Panc1 (cell line): Measurements from ENCODE around the gene ASPA. TPM values are rescaled to one million over a fixed set of nuclear protein-coding genes. Genes with fewer than 3 reads are reported as not detected.

ENCODE experiments used
- ATAC-seq: fragments of 200-7000 bp; cut with Tn5 transposase; 2 replicates; pipeline ENCODE4 v1.9.1; 2020; ENCODE audit warnings: mild to moderate bottlenecking, moderate library complexity
- BruUV-seq: library from RNA; stranded (reverse); fragments of 400-500 nt; replicated peaks from 2 replicates; lab custom pipeline; 2021; lab: Mats Ljungman, UMichigan
- CTCF ChIA-PET: fragments of 300-600 bp; sonication (Branson Sonifier 250); formaldehyde crosslinking; loops from one replicate; lab custom pipeline; 2022; ENCODE audit warnings: antibody characterized with exemption; lab: Charles Lee
- POLR2A ChIA-PET: fragments of 300-600 bp; sonication (Branson Sonifier 250); formaldehyde crosslinking; loops from one replicate; lab custom pipeline; 2022; ENCODE audit warnings: antibody characterized with exemption; lab: Charles Lee
- DNase-seq: peaks from one replicate; pipeline ENCODE4 v3.0.0-alpha.2; 2010; ENCODE audit warnings: low read depth, low spot score
- H3K27ac ChIP-seq: 2 replicates; pipeline ENCODE4 v1.5.1; 2011; ENCODE audit warnings: mild to moderate bottlenecking, low read length, inconsistent platforms
- H3K27me3 ChIP-seq: fragments of 200-500 bp; sonication (Bioruptor generic); 2 replicates; pipeline ENCODE4 v1.6.0; 2014; ENCODE audit warnings: low read length, inconsistent platforms; ENCODE audit not compliant: control insufficient read depth, insufficient read depth
- H3K36me3 ChIP-seq: fragments of 200-500 bp; sonication (Bioruptor generic); 2 replicates; pipeline ENCODE4 v1.5.1; 2014; ENCODE audit warnings: inconsistent platforms, mild to moderate bottlenecking, low read length, moderate library complexity; ENCODE audit not compliant: control insufficient read depth, insufficient read depth
- H3K4me1 ChIP-seq: 2 replicates; pipeline ENCODE4 v1.5.1; 2011; ENCODE audit warnings: inconsistent platforms, mild to moderate bottlenecking, low read length, moderate library complexity; ENCODE audit not compliant: control insufficient read depth, insufficient read depth
- H3K4me3 ChIP-seq, 2 experiments: 2 replicates each; pipeline ENCODE4 v1.5.1; 2011 to 2012; ENCODE audit warnings: low read depth in 2 of 2, low read length in 2 of 2, mild to moderate bottlenecking in 2 of 2, inconsistent platforms in 1 of 2, moderate library complexity in 1 of 2
- H3K9me3 ChIP-seq: fragments of 200-500 bp; sonication (Bioruptor generic); 2 replicates; pipeline ENCODE4 v1.5.1; 2014; ENCODE audit warnings: low read depth, mild to moderate bottlenecking, inconsistent platforms, low read length, moderate library complexity; ENCODE audit not compliant: control insufficient read depth, insufficient read depth
- CTCF ChIP-seq: fragments of 450-650 bp; IDR thresholded peaks from 2 replicates; pipeline ENCODE4 v1.5.1; 2017; ENCODE audit warnings: mild to moderate bottlenecking
- POLR2AphosphoS5 ChIP-seq: IDR thresholded peaks from 2 replicates; pipeline ENCODE4 v1.6.1; 2012; ENCODE audit warnings: mild to moderate bottlenecking, low read depth, low read length, moderate library complexity
- REST ChIP-seq, 2 experiments: IDR thresholded peaks; 2 replicates each; pipeline ENCODE4 v1.6.1; 2011 to 2012; ENCODE audit warnings: low read depth in 2 of 2, control low read depth in 1 of 2, low read length in 1 of 2, mild to moderate bottlenecking in 1 of 2, moderate library complexity in 1 of 2; ENCODE audit not compliant: insufficient read depth in 1 of 2
- SIN3A ChIP-seq: IDR thresholded peaks from 2 replicates; pipeline ENCODE4 v1.6.1; 2012; ENCODE audit warnings: low read depth, mild to moderate bottlenecking, low read length, moderate library complexity, borderline replicate concordance; ENCODE audit not compliant: insufficient read depth
- TCF7L2 ChIP-seq: IDR thresholded peaks from 2 replicates; pipeline ENCODE4 v1.6.1; 2011; ENCODE audit warnings: mild to moderate bottlenecking, low read depth, low read length, inconsistent platforms
- in situ Hi-C: cut with HindIII; loops from 2 replicates; pipeline ENCODE4 v1.10.0; 2016; ENCODE audit warnings: low sequenced_read_pairs, low pct_unique_long_range_greater_than_20kb
- intact Hi-C: fragments of 100-400 bp; cut with micrococcal nuclease; formaldehyde crosslinking; loops from one replicate; pipeline ENCODE4 v1.10.0; 2022; ENCODE audit not compliant: unreplicated experiment
- total RNA-seq: library from RNA; stranded (reverse); gene quantifications from one replicate; pipeline ENCODE4 v1.2.1, GENCODE V29; 2021; ENCODE audit not compliant: unreplicated experiment

The ASPA gene
- total RNA-seq, 1 experiment from 2014 or later: not detected

GRCh38 chr17:3551189-3551588 lies 75.4 kb downstream of the ASPA start:
- Histone ChIP-seq H3K9me3 (no peaks in the 10 kb centered on the region), H3K27ac (no peak overlapping the region), H3K4me3 (no peak overlapping the region), H3K27me3 (no peaks in the 10 kb centered on the region), H3K4me1 (no peaks in the 10 kb centered on the region), H3K36me3 (no peaks in the 10 kb centered on the region)
- in situ Hi-C loops (no loop called here), intact Hi-C loops (no loop called here)
- ATAC-seq: peak; percentile 50; the same call in 1 of the 2 replicates
- BruUV-seq: no TSS peak
- ChIA-PET POLR2A (no interaction called here), CTCF (interaction anchor here (0.6 kb wide), 1 partner anchor 123 kb away, joined by 4 read pairs; no protein-coding TSS in a partner anchor)
- no peak for DNase-seq
- no peak for TF ChIP-seq CTCF
- TF ChIP-seq POLR2AphosphoS5: no peak
- TF ChIP-seq TCF7L2: no peak
- no peak for TF ChIP-seq SIN3A
- TF ChIP-seq REST (IDR thresholded peaks at IDR 0.05; ENCODE audit: insufficient read depth in 1 of 2, low read depth in 2 of 2, low read length in 1 of 2): no peak

GRCh38 chr17:3552916-3553315 lies 77.1 kb downstream of the ASPA start:
- ATAC-seq (no peak), DNase-seq (no peak)
- TF ChIP-seq SIN3A (no peak), TCF7L2 (no peak), CTCF (no peak), REST (IDR thresholded peaks at IDR 0.05; ENCODE audit: insufficient read depth in 1 of 2, low read depth in 2 of 2, low read length in 1 of 2) (no peak), POLR2AphosphoS5 (no peak)
- ChIA-PET CTCF (no interaction called here), POLR2A (no interaction called here)
- Histone ChIP-seq H3K9me3 (no peaks in the 10 kb centered on the region), H3K27me3 (no peaks in the 10 kb centered on the region), H3K27ac (no peak overlapping the region), H3K4me1 (no peaks in the 10 kb centered on the region), H3K4me3 (no peak overlapping the region), H3K36me3 (no peaks in the 10 kb centered on the region)
- in situ Hi-C loops: no loop called here
- intact Hi-C loops: no loop called here
- no TSS peak for BruUV-seq
